GM12864 (cell line): Measurements from ENCODE around the gene PTPRG.

Source experiments
- DNase-seq: peaks from one replicate; pipeline ENCODE4 v3.0.0-alpha.2; 2011; ENCODE audit warnings: low read depth
- H3K4me3 ChIP-seq: 2 replicates; pipeline ENCODE4 v1.5.1; 2011; ENCODE audit warnings: mild to moderate bottlenecking, low read depth, low read length, control low read depth
- TF ChIP-seq, protein P1 (sequence below): IDR thresholded peaks from 2 replicates; pipeline ENCODE4 v1.5.1; 2011; ENCODE audit warnings: low read depth, mild to moderate bottlenecking, moderate library complexity, low read length, control low read depth, inconsistent platforms; ENCODE audit errors: missing control alignments

Gene PTPRG

DNA sequence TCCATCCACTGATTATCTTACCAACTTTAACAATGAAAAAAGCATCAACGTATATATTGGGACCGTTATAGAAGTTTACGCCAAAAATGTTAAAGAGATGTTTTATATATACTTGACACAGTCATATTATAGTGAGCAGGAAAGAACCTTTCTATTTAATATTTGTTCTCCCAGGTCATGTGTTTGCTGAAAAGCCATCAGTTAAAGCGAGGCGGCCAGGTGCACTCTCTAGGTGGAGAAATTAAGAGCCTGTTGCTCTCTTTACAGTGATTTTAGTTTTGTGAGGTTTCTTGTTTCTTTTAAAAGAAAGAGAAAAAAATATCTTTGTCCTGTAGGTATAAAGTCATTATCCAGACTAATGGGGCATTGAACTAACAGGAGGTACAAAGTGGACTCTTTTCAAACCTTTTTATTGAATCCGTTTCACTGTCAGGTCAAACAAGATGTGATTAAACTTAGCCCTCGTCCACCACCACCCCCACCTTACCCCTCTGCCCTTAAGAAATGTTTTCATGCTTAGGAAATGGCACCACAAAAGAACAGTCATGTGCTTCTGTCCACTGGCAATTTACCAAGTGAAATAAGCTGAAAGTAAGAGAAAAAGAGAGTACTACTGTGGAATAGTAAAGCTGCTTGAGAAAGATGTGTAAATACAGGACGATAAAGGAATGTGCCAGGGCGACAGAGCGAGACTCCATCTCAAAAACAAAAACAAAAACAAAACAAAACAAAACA, 279.9 kb downstream of the PTPRG start:
- H3K4me3 ChIP-seq, result no peak overlapping the region
- TF ChIP-seq, protein P1, sequence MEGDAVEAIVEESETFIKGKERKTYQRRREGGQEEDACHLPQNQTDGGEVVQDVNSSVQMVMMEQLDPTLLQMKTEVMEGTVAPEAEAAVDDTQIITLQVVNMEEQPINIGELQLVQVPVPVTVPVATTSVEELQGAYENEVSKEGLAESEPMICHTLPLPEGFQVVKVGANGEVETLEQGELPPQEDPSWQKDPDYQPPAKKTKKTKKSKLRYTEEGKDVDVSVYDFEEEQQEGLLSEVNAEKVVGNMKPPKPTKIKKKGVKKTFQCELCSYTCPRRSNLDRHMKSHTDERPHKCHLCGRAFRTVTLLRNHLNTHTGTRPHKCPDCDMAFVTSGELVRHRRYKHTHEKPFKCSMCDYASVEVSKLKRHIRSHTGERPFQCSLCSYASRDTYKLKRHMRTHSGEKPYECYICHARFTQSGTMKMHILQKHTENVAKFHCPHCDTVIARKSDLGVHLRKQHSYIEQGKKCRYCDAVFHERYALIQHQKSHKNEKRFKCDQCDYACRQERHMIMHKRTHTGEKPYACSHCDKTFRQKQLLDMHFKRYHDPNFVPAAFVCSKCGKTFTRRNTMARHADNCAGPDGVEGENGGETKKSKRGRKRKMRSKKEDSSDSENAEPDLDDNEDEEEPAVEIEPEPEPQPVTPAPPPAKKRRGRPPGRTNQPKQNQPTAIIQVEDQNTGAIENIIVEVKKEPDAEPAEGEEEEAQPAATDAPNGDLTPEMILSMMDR, result no peak
- DNase-seq, result no peak

GRCh38 chr3:61841988-61842387, 280.6 kb downstream of the PTPRG start:
- TF ChIP-seq, protein P1, result no peak
- DNase-seq, result no peak
- no peak overlapping the region for H3K4me3 ChIP-seq

GRCh38 chr3:61844346-61844745, 283.0 kb downstream of the PTPRG start:
- no peak for DNase-seq
- no peak overlapping the region for H3K4me3 ChIP-seq
- TF ChIP-seq, protein P1, result no peak

DNA sequence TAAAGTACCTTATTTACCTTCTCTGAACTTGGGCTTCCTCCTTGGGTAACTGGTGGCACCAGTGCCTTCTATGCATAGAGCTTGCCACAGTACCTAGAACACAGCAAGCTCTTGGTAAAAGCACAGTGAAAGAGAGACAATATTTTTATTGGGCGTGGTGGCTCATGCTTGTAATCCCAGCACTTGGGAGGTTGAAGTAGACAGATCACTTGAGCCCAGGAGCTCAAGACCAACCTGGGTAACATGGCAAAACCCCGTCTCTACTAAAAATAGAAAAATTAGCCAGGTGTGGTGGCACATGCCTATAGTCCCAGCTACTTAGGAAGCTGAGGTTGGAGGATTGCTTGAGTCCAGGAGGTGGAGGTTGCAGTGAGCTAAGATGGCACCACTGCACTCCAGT, 285.1 kb downstream of the PTPRG start:
- TF ChIP-seq, protein P1, result no peak
- no peak overlapping the region for H3K4me3 ChIP-seq
- no peak for DNase-seq

DNA sequence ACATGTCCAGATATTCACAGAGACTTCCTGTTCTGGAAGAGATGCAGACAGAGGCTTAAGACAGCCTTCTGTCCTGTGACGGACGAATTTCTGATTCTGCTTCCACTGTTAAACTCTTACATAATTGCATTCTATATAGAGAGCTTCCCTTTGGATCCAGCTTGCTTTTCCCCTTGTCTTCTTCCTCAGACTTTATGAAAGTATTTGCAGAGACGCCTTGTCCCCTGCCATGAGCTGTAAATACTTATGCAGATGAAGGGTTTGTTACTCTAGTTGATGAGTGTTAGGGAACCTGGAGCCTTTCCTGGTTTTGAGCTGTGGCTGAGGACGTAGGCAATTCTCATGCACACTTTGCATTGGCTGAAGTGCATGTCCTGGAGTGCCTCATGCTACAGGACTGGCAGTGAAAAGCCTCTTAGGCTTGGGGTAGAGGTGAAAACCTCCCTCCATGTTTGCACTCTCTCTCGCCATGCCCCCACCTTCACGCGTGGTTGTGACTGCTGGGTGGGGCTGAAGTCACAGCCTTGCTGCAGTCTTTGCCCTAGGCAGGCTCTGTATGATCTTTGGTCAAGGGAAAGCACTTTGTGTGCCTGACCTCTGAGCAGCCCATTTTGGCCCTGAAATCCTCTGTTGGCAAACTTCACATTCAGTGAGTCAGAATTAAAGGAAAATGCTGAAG, 286.6 kb downstream of the PTPRG start:
- no peak overlapping the region for H3K4me3 ChIP-seq
- TF ChIP-seq, protein P1, result no peak
- no peak for DNase-seq

- no peak for DNase-seq
- TF ChIP-seq, protein P1, result no peak
- no peak overlapping the region for H3K4me3 ChIP-seq
Measured at GRCh38 chr3:61848885-61849284, 287.5 kb downstream of the PTPRG start.
